Activated T-cell treated with anti-CD3 and anti-CD28 coated beads, Interleukin-2, amount 50 U/mL, for 48 hours (primary cell): ENCODE results near the gene ZBTB21.
"Not testable (repeated sequence)": the region's sequence is repeated elsewhere in the genome, so short reads cannot be mapped to it uniquely, and the experiment has no call there.

ENCODE experiments used
- DNase-seq, 2 experiments: peaks; one replicate each; pipeline ENCODE4 v3.0.0-alpha.2; 2020

Gene ZBTB21

DNA sequence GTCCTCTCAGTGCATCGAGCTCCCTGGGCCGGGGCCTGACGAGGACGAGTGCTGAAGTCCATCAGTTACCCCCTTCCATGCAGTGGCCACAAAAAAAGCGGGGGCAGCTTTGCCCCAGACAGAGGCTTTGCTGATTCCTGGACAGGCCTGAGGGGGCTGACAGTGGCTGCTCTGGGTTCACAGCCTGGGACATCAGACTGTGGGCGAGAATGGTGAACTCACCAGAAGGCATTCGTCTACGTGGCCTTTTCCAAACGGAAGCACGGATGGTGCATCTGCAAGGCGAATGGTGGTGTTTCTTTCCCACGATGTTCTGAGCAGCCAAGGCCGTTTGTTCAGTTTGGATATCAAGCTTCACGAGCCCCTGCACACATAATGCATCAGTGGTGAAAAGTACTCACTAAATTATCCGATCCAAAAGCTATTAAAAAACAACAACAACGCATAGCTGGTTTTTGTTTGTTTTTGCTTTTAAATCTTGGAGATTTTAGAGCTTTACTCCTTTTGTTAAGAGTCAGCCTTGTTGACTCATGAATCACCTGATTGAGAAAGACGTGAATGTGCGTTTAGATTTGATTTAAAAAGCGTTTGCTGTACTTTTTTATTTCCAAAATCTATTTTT, 6.3 kb upstream of the ZBTB21 start:
- no peak for DNase-seq

DNA sequence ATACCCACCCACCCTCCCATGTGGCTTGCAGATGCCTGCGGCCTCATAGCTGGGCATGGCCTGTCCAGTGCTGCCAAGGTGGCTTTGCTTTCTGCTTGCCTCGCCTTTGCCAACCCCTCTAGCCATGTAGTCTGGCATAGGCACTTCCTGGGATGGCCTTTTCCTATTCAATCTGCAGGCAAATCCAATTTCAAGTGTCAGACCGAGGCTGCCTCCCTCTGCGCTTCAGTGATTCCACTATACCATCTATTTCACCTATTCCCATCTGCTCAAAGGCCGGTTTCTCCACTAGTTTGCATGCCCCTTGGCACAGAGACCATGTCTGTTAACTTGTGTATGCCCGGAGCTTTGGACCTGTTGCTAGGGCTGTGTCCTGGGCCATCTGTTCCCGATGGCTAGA, 3.8 kb upstream of the ZBTB21 start:
- DNase-seq, result no peak

DNA sequence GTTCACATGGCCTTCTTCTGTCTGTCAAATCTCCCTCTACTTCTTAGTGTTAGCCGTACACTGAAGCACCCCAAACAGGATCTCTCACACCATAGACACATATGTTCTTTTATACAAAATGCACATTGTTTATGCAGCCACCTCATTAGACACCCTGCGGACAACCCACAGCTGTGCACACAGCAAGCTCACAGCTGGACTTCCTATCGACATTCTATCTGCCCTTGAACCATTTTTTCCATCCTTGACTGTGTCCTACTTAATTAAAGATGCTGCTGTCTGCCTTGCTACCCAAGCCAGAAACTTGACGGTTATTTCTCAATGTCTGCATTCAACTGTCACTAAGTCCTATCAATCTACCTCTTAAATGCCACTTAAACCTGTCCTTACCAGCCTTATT, 3.2 kb upstream of the ZBTB21 start:
- DNase-seq, result no peak

DNA sequence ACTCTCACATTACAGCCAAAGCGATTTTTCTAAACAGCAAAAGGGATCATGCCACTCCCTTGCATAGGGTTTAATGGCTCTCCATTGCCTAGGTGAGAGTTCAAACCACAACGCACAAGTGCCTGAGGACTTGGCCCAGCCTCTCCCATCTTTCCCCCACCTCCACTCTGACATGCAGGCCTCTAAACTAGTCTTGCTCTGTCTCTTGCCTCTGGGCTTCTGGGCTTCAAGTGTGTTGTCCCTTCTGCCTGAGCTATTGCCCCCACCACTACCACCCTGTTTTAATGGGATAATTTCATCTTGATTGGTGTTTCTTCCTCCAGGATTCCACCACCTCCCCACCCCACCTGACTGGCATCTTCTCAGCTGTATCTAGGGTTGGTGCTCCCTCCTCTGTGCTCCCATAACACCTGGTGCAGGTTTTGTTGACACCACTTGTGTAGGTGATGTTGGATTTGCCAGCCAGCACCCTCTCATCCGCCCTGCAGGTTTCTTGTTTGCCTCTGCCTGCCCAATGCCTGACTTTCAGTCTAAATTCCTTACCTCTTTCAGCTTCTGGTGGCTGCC, 2.7 kb upstream of the ZBTB21 start:
- no peak for DNase-seq

DNA sequence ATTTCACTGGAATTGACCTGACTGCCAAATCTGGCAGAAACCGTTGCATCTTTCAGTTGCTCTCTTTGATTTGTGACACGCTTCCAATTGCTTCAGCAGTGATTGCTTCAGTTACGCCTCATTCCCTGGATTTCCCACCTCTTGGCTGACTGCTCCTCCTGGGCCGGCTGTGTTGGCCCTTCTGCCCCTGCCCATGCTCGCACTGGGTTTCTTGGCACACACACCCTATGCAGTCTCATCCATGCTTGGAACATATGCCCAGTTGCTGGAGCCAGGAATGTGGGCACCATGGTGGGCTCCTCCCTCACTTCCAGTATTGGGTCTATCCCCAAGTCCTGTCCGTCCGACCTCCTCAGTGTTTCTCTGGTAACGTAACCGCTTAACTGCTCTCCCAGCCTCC, 2.2 kb upstream of the ZBTB21 start:
- DNase-seq, result no peak

DNA sequence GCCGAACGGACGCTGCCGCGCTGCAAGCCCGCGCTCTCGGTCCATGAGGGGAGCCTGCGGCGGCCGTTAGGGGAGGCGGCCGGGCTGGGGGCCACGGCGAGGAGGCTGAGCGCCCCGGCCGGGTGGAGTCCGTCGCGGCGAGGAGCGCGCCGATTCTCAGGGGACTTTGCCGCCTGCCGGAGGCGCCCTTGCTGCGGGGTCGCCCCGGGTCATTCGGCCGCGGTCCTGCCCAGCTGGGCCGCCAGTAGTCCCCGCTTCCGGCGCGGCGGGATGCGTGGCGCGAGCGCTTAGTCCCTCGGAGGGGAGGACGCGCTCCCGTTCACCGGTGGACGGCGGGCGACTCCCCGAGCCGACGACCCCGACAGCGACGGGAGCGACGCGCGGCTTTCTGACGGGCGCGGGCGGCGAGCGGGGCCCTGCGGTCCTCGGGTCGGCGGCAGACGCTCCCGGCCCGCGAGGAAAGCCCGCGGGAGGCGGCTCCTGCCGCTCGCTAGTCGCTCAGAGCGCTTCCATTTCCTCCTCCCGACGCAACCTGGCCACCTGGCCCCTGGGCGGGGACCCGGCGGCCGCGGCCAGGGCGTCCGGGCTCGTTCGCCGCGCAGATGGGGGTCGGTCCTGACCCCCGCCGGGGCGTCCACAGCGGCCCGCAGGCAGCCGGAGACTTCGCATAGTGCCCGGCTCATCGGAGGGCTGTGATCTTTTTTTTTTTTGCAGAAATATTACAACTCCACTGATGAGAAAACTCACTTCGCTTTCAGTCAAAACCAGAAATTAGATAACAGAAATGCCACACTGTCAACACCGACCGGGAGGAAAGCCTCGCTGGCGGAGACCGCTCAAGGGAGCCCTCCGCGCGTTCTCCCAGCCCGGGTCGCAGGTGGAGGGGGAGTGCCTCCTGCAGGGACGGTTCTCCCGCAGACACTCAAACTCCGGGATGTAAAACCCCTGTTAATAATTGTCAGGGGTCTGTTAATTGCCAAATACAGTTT, 641 bp upstream of the ZBTB21 start:
- peak; percentile 34 to 53 for DNase-seq

DNA sequence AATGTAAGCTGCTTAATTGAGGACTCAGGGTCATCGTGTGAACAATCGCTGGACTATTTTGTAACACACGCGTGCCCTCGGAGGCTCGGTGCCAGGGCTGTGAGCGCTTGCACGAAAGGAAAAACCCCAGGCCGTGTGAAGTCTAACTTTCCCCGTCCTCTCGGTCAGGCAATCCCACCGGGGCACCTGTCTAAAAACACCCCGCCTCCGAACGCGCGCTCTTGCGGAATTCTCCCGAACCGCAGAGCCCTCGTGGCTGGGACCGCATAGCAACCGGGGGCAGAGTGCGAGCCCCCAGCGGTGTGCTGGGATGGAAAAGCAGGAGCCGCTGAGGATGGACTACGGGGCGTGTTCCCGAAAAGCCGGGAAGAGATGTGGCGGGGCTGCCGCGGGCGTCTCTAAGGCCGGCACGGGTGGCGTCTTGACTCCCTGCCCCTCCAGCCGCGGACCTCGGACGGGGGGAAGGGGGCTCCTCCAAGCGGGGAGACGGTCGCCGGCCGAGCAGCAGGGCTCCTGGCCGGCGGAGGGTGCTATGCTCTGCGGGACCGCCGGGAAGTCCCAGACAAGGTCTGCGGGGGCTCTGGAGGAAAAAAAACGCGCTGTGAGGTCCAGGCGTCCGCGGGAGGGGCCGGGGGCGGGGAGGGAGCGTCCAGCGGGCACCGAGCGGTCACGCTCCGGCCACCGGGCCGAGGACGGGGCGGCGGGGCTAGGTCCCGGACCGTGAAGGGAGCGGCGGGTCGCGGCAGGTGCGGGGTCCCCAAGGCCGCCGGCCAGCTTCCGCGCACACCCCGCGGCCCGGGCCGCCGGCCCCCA, 936 bp downstream of the ZBTB21 start:
- DNase-seq, result peak; percentile 70

DNA sequence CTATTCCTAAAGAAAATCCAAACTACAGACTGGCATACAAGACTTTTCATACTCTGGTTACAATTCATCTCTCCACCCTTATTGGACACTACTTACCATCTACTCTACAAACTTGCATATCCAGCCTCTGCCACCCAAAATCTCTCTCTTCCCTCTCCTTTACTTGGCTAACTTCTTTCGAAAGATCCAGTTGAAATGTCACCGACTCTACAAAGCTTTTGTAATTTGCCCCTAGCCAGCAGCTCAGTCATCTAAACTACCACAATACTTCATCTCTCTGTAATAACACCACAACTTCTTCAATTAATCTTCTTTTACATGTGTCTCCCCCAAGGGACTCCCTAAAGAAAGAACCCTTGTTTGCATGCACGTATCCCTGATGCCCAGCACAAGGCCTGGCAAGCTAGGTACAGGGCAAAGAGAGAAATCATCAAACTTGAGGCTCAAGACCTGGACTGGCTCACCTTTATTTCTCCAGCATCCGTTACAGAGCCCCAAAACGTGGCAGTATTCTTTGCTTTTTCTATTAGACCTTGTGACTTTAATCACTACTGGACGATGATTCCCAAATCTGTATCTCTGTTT, 2.7 kb downstream of the ZBTB21 start:
- DNase-seq, result peak in 1 of 2 experiments; percentile 13

DNA sequence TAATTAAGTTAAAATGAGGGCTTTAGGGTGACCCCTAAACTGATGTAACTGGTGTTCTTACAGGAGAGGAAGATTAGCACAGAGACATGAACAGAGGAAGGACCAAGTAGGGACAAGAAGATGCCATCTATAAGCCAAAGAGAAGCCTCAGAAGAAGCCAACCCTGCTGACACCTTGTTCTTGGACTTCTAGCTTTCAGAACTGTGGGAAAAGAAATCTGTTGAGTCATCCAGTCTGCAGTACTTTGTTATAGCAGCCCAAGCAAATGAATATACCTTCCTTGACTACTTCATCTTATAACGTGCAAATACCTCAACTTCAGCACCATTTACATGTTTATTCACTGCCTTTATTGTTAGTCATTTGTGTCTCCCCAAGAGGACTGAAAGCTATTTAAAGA, 3.4 kb downstream of the ZBTB21 start:
- DNase-seq, result peak in 1 of 2 experiments; percentile 4

DNA sequence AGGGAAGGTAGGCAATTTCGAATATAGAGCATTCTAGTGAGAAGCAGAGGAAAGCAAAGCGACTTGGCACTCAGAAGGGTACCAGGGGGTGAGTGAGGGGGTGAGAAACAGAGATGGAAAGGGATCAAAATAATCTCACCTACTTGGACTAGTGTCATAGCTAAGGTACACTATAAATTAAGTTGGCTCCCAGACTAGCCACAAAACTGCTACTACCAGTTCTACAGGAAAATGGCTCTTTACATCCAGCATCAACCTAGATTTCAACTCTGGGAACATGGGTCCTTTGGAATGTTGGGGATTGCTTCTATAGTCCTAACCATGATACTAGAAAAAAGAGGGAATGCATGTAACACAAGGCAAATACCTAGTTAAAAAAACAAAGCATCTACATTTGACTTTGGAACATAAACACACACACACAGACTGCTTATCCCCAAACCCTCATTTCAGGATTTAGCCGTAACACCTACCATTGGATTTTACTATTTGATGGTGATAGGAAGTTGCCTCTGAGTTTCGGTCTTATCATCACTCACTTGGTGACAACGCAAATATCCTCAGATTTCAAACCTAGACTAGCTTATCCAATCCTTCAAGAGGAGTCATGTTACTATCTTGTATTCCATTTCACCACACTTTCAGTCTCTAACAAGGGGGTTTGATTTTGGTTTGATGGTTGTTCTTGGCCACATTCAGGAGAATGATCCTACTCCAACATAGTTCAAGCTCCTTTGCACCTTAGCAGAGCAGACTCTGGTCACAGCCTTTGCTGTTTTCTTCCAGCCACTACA, 5.6 kb downstream of the ZBTB21 start:
- no peak for DNase-seq

DNA sequence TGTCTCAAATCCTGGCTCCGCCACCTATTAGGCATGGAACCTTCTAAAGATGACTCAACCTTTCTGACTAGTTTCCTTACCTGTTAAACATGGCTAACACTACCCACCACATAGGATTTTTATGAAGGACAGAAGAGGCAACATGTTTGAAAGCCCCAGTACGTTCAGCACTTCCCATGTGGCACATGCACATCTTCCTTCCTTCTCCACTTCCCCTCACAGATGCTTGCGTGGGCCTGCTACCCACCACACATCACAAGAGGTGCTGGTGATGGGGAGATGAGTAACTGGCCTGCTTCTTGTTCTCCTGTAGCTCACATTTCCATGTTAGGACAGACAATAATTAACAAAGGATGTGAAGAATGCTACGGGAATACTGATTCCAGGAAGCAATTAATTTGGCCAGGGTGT, 7.1 kb downstream of the ZBTB21 start:
- peak; percentile 44 to 50 for DNase-seq

DNA sequence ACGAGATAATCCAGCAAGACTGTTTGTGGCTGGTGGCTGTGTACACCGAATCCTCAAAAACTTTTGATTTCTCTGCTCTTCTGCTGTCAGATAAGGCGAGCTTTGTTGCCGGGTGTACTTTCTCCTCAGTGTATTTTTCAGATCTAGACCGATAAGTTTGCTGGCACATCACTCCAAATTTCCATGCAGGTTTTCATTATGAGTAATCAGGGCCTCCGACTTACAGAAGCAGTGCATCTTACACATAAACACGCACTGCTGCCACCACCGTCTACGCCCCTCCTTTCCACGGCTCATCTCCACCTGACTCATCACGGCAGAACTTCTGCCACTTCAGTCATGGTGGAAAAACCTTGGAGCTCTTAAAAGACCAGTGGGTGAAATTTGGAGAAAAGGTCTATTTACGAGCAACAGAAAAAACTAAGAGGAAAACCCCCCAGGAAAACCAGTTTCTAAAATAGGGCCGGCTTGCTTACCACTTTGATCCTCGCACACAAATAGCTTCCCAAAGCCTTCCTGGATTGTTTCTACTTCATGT, 7.7 kb downstream of the ZBTB21 start:
- peak; percentile 77 to 81 for DNase-seq

DNA sequence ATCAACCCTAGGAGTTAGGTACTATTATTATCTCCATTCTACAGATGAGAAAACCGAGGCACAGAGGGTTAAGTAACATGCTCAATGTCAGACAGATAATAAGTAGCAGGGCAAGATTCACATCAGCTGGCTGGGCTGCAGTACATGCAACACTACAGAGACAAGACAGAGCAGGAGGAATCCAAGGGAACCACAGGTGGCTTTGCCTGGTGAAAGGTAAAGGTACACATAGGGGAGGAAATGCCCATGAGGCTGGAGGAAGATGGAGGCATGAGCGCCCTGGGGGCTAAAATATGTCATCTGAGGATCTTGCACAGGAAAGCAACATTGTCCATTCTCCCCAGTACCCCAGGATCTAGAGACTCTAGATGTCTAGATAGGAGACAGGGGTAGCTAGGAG, 8.4 kb downstream of the ZBTB21 start:
- DNase-seq, result peak in 1 of 2 experiments; percentile 14

DNA sequence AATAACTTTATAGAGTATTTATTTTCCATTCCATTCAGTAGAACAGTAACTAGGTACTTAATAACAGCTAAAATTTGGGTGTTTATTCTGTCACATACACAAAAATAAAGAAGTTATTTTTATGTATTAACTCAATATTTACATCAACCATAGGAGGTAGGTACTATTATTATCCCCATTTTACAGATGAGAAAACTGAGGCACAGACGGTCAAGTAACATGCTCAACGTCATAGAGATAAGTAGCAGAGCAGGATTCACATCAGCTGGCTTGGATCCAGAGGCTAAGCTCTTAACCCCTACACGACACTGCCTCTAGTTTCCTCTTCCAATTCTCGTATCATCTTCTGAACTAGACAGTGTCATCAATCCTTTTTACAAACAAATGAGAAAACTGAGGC, 9.3 kb downstream of the ZBTB21 start:
- no peak for DNase-seq

DNA sequence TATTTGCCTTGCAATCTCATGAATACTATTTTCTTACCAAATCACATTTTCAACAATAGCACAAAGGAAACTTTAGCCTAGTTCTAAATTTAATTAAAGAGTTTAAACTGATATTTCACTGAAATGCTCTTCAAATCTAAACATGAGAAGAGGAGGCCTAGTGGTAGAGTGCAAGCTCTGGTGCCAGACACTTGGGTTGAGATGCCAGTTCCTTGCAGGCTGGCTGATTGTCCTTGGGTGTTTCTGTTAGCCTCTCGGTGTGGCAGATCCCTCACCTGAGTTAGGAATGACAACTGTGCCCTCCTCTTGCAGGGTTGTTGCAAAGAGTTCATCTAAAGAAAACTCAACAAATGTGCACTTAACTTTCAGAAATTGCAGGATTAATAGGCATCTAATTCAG, 12.5 kb downstream of the ZBTB21 start:
- DNase-seq, result no peak

DNA sequence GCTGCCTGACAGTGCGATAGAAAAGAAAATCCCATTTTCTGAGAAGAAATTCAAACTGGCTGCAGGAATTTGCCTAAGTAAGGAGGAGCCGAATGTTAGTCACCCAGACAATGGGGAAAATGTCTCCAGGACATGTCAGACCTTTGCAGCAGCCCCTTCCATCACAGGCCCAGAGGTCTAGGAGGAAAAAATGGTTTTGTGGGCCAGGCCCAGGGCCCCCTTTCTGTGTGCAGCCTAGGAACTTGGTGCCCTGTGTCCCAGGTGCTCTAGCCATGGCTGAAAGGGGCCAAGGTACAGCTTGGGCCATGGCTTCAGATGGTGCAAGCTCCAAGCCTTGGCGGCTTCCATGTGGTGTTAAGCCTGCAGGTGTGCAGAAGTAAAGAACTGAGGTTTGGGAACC, 14.6 kb downstream of the ZBTB21 start:
- no peak for DNase-seq

DNA sequence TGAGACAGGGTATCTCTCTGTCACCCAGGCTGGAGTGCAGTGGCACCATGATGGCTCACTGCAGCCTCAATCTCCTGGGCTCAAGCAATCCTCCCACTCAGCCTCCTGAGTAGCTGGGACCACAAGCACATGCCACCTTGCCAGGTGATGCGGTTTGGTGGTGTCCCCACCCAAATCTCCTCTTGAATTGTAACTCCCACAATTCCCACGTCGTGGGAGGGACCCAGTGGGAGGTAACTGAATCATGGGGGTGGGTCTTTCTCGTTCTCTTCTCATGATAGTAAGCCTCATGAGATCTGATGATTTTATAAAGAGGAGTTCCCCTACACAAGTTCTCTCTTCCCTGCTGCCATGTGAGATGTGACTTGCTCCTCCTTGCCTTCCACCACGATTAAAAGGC, 15.5 kb downstream of the ZBTB21 start:
- not testable (repeated sequence) for DNase-seq

DNA sequence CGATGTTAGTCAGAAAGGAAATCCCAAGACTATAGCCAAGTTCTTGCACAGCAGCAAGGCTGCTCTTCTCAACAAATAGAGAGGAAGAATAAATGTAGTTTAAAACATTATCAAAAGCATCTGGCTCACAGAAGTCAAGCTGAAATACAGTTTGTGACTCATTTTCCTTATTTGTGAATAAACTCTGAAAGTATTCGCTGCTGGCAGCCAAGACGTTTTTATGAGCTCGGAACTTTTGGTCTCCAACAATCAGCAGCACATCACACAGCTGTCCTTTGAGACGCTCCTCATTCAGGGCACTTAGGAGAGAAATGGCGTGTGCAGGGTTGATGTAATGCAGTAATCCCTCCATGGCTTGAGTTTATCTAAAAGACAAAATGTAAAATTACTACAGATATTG, 16.4 kb downstream of the ZBTB21 start:
- no peak for DNase-seq

DNA sequence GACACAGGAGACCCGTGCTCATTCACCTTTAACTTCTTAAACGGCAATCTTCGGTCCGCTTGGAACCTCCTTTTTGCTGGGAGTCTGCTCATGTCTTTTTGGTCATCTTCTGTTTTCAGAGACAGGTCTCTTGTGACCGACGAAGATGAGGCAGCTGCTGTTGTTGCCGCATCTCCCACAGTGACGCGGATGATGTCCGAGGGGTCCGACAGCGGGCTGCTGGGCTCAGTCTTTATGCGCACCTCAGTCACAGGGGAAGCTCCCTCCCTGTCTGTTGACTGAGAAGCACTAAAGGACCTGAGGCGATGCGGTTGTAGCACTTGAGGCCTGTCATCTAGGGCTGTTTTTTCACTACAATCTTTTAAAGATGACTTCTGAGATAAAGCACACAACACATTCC, 17.6 kb downstream of the ZBTB21 start:
- DNase-seq, result no peak

DNA sequence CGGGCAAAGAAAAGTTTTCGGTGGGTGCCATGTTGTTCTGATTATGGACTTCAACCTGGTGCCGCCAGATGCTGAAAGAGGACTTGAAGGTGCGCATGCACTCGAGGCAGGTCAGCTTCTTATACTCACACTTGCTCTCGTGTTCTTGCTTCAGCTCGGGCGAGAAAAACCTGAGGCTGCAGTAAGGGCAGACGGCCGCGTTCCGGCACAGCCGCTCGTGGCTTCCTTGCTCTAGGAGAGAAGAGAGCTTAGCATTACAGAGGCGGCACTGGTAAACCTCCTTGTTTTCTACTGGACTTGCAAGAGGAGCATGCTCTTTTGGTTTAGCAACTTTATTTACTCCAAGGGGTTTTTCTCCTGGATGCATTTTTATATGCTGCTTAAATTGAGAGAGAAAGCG, 18.5 kb downstream of the ZBTB21 start:
- DNase-seq, result peak in 1 of 2 experiments; percentile 8

DNA sequence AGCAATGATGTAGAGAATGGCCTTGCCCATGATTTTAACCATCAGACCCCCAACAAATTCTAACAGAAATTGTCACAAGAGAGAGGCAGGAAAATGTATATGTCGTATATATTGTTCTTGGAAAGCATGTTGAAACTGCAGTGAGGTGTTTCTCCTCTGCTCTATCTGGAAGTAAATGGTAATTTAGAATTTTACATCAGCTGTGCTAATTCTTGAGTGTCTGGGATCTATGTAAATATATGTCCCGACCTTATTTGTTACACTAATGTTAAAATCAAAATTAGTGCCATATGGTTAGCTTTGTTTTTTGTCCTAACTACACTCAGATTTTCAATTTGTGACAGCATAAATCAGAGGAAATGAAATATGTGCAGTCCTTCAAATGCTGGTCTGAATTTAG, 20.5 kb downstream of the ZBTB21 start:
- no peak for DNase-seq

DNA sequence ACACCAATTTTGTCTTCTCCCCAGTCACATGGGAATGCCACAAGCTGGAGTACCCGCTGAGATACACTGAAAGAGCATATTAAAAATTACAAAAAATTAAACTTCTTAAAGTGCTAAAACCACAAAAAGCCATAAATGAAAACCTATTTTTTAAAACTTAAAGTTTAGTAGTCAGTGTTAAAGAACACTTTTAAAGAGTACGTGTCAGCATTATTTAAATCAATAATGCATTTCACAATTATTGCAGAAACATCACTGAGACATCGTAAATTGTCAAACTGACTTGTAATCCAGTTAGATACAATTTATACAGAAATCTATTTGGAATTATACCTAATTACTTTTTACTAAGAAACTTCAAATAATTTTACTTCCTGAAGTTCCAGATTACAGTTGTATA, 22.9 kb downstream of the ZBTB21 start:
- DNase-seq, result no peak
